ENCODE data around the gene KIF26B. TPM values are rescaled to one million over a fixed set of nuclear protein-coding genes. Genes with fewer than 3 reads are reported as not detected.

The KIF26B gene
- total and polyA plus RNA-seq, 10 of the 15 experiments (the other 5 are each of a cell fraction or from before 2014, with no cell fraction given): 0.35 to 11.6 (median 2.2) TPM

DNA sequence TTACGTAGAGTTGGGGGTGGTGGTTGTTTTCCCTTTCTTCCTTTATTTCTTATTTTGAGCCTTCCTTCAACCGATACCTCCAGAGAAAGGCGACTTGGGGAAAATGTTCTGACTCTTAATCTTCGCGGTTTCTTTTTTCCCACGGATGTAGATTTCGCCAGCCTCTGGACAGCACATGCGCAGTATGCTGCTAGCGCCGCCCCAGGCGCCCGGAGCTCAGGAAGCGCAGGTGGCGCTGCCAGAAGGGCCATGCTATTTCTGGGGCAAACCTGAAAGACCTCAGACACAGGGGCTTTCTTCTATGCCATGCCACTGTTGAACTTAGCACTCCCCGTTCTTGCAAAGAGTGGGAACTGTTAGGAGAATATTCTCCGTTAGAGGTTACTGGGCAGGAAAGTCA is 392.1 kb downstream of the KIF26B start:
- no TSS peak for BruUV-seq (replicated peaks)
- H3K36me3 ChIP-seq (ENCODE audit: control insufficient read depth in 2 of 2, insufficient read depth in 2 of 2, low read length in 1 of 2): no peaks in the 10 kb centered on the region
- DNase-seq (ENCODE audit: low read depth, low spot score): no peak
- no peak overlapping the region for H3K4me3 ChIP-seq
- no peak overlapping the region for H3K9ac ChIP-seq (ENCODE audit: control insufficient read depth, insufficient read depth, low read length)
- SMC1A ChIA-PET (ENCODE audit: uncharacterized antibody, unreplicated experiment): no interaction called here
- H3K27ac ChIP-seq (ENCODE audit: control insufficient read depth, insufficient read depth): no peak overlapping the region
- no peak overlapping the region for H3K4me2 ChIP-seq (ENCODE audit: control insufficient read depth, insufficient read depth)
- no peaks in the 10 kb centered on the region for H3K9me3 ChIP-seq (replicated peaks; ENCODE audit: control insufficient read depth, insufficient read depth, low read length)
- ATAC-seq: no peak
- 89% methylated on average over 16 of the region's 16 CpGs for WGBS (ENCODE audit: insufficient coverage, insufficient replicate concordance, low lambda C conversion rate, missing lambda C conversion rate)
- POLR2A ChIA-PET: no interaction called here
- no peaks in the 10 kb centered on the region for H3K4me1 ChIP-seq (ENCODE audit: control insufficient read depth, insufficient read depth, low read length)
- TF ChIP-seq CBX5 (IDR thresholded peaks at IDR 0.05; ENCODE audit: low read depth) (no peak), NFYA (IDR thresholded peaks at IDR 0.05; ENCODE audit: borderline replicate concordance, low read depth, low read length) (no peak)
- in situ Hi-C loops (cut with MboI): no loop called here
- CTCF ChIA-PET: interaction anchor here (0.6 kb wide), 1 partner anchor 449 kb away, joined by 3 read pairs; no protein-coding TSS in a partner anchor
- H3K27me3 ChIP-seq (replicated peaks in 1 of 2; ENCODE audit: control insufficient read depth in 2 of 2, insufficient read depth in 2 of 2, low read length in 1 of 2): no peaks in the 10 kb centered on the region; a peak in 1 of 4 replicates
- no peak overlapping the region for H2AFZ ChIP-seq (ENCODE audit: control insufficient read depth, low read depth, low read length)
- FAIRE-seq: no peak
- intact Hi-C loops (cut with micrococcal nuclease; ENCODE audit: unreplicated experiment): no loop called here
- RAD21 ChIA-PET (ENCODE audit: unreplicated experiment): no interaction called here
- H4K20me1 ChIP-seq (ENCODE audit: control insufficient read depth, insufficient read depth): no peaks in the 10 kb centered on the region
- H3K79me2 ChIP-seq (ENCODE audit: control insufficient read depth, insufficient read depth, low read length): no peaks in the 10 kb centered on the region

DNA sequence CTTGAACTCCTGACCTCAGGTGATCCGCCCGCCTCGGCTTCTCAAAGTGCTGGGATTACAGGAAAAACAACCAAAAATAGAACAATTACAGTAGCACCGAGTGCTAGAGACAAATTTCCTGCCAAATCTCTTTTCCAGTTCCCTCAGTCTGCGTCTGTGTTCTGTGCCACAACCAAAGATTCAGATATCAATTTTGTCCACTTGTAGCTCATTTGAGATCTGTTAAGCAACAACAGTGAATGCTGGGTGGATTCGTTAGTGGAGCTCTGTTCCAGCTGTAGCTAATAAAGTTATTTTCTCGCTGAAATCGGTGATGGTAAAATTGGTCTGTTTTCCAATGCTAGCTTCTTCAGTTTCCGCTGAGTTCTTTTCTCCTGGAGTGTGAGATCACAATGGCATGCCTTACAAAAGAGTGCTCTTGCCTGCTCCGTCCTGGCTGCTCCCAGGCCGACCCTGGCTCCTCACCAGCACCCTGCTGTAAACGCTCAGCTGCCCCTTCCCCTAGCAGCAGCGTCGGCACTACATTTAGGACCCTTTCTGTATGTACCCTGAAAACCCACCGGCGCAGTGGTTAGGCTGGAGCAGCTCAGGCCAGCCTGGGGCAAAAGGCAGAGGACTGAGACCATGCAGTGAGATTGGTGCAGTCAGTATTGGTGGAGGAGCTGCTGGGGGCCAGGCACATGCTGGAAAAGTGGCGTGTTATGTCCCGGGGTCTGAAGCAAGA is 395.4 kb downstream of the KIF26B start:
- FAIRE-seq (no peak), DNase-seq (ENCODE audit: low read depth, low spot score) (no peak), ATAC-seq (no peak)
- no peaks in the 10 kb centered on the region for H3K4me1 ChIP-seq (ENCODE audit: control insufficient read depth, insufficient read depth, low read length)
- intact Hi-C loops (cut with micrococcal nuclease; ENCODE audit: unreplicated experiment): no loop called here
- WGBS (ENCODE audit: insufficient coverage, insufficient replicate concordance, low lambda C conversion rate, missing lambda C conversion rate): 34% methylated on average over 18 of the region's 18 CpGs
- ChIA-PET POLR2A (no interaction called here), SMC1A (ENCODE audit: uncharacterized antibody, unreplicated experiment) (interaction anchor here (0.9 kb wide), 1 partner anchor 461 kb away, joined by 3 read pairs; no protein-coding TSS in a partner anchor), CTCF (interaction anchor here (1.2 kb wide), 1 partner anchor 42 kb away, joined by 3 read pairs; no protein-coding TSS in a partner anchor), RAD21 (ENCODE audit: unreplicated experiment) (no interaction called here)
- H4K20me1 ChIP-seq (ENCODE audit: control insufficient read depth, insufficient read depth): no peaks in the 10 kb centered on the region
- H2AFZ ChIP-seq (ENCODE audit: control insufficient read depth, low read depth, low read length): no peak overlapping the region
- in situ Hi-C loops (cut with MboI): no loop called here
- no peak overlapping the region for H3K9ac ChIP-seq (ENCODE audit: control insufficient read depth, insufficient read depth, low read length)
- no peak overlapping the region for H3K4me3 ChIP-seq
- no peak overlapping the region for H3K4me2 ChIP-seq (ENCODE audit: control insufficient read depth, insufficient read depth)
- no TSS peak for BruUV-seq (replicated peaks)
- H3K9me3 ChIP-seq (replicated peaks; ENCODE audit: control insufficient read depth, insufficient read depth, low read length): no peaks in the 10 kb centered on the region
- H3K27me3 ChIP-seq (replicated peaks in 1 of 2; ENCODE audit: control insufficient read depth in 2 of 2, insufficient read depth in 2 of 2, low read length in 1 of 2): no peaks in the 10 kb centered on the region; a peak in 2 of 4 replicates
- TF ChIP-seq ZBED1 (IDR thresholded peaks at IDR 0.05; ENCODE audit: borderline replicate concordance): no peak
- no peak for TF ChIP-seq MEF2A (IDR thresholded peaks at IDR 0.05; ENCODE audit: insufficient read depth, low read depth, low read length)
- TF ChIP-seq, protein P1, sequence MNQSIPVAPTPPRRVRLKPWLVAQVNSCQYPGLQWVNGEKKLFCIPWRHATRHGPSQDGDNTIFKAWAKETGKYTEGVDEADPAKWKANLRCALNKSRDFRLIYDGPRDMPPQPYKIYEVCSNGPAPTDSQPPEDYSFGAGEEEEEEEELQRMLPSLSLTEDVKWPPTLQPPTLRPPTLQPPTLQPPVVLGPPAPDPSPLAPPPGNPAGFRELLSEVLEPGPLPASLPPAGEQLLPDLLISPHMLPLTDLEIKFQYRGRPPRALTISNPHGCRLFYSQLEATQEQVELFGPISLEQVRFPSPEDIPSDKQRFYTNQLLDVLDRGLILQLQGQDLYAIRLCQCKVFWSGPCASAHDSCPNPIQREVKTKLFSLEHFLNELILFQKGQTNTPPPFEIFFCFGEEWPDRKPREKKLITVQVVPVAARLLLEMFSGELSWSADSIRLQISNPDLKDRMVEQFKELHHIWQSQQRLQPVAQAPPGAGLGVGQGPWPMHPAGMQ (IDR thresholded peaks at IDR 0.05; ENCODE audit: borderline replicate concordance): no peak
- no peak for TF ChIP-seq RAD21 (IDR thresholded peaks at IDR 0.05; ENCODE audit: insufficient read depth, low read depth, low read length)
- no peaks in the 10 kb centered on the region for H3K36me3 ChIP-seq (ENCODE audit: control insufficient read depth in 2 of 2, insufficient read depth in 2 of 2, low read length in 1 of 2)
- no peak overlapping the region for H3K27ac ChIP-seq (ENCODE audit: control insufficient read depth, insufficient read depth)
- no peaks in the 10 kb centered on the region for H3K79me2 ChIP-seq (ENCODE audit: control insufficient read depth, insufficient read depth, low read length)
